DLD1 (cell line): ENCODE measurements around the gene RNFT2.

Experiments
- in situ Hi-C: cut with HindIII; loops from 2 replicates; pipeline ENCODE4 v1.10.0; 2017; ENCODE audit warnings: low sequenced_read_pairs

RNFT2 gene

DNA sequence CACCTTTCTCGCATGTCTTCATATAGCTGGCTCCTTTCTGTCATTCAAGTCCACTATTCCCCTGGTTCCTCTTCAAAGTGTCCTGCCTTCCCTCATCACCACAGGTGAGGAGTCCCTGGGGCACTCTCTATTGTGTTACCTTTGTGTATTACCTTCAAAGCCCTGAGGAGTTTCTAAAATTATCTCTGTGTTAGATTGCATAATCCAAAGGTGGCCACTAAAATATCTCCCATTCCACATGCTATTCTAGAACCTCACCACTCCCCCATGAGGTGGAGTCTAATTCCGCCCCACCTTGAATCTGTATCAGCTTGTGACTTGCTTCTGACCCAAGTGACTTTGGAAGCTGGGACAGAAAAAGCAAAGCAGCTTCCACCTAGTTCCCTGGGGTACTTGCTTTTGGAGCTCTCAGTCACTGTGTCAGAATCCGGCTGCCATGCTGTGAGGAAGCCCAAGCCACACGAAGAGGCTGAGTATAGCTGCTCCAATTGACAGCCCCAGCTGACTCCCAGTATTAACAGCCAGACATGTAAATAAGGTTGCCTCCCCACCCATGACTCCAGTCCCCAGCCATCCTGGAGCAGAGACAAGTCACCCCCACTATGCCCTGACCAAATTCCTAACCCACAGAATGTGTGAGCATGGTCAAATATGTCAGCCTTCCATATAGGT, 136.3 kb downstream of the RNFT2 start:
- in situ Hi-C loops = no loop called here

DNA sequence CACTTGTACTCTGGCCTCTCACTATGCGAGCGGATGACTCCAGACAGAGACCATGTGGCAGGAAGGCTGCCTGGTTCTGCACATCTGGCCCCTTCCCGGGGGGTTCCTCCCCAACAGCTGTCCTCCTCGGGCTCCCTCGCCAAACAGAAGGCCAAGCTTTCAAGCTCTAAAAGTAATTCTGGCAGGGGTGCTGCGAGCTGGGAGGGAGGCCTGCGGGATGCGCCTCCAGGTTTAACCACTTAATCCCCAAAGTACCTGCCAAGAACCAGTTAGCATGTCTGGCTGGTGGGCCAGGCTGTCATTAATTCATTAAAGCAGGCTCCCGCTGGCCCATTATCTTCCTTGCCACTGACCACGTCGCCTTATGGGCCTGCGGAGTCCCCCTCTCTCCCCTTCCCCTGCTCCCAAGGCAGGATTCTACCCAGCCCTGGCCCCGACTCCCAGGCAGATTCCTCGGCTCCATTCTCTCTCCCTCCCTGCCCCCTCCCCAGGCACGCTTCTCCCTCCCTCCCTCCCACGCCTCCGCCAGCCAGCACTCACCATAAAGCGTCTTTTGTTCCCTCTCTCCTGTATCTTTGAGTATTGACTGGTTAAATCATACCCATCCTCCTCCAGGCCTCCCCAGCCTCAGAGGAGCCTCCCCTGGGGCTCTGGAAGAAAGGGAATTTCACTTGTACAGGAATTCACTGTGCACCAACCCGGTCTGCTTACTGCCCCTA, 138.2 kb downstream of the RNFT2 start:
- in situ Hi-C loops = no loop called here

DNA sequence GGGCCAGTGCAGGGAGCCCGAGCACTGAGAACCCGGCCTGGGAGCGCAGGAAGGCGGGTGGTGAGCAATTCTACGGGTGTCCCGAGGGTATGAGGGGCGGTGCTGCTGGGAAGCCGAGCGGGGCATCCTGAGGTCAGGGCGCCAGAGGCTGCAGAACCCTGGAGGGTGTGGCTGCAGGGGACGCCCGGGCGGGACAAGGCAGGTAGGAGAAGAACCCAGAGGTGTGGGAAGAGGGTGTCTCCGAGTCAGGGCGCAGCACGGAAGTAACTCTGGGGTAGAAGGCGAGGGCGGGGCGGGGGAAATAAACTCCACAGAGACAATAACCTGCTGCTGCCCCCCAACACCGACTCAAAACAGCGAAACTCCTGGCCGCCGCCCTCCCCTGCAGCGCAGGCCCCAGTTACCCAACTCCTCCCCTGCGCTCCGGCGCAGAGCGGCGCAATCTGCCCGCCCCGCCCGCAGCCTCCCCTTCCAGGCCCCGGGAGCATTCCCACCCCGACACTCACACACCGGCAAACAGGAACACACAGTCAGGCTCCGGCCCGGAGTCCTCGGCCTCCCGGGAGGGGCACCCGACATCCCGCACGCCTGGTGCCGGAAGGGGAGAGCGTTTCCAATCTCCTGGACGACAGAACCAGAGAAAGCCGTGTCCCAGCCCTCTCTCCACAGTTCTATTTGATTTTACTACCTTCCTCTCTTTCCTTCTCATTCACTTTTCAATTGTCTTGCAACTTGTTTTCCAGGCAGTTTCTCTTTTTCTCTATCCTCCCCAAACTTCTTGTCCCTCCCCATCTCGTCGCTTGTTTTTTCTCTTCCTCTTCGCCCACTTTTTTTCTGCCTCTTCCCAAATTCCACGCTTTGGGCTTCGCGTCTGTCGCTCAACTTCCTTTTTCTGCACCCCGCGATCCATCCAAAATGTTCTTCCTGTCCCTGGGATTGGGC, 140.7 kb downstream of the RNFT2 start:
- in situ Hi-C loops = no loop called here

DNA sequence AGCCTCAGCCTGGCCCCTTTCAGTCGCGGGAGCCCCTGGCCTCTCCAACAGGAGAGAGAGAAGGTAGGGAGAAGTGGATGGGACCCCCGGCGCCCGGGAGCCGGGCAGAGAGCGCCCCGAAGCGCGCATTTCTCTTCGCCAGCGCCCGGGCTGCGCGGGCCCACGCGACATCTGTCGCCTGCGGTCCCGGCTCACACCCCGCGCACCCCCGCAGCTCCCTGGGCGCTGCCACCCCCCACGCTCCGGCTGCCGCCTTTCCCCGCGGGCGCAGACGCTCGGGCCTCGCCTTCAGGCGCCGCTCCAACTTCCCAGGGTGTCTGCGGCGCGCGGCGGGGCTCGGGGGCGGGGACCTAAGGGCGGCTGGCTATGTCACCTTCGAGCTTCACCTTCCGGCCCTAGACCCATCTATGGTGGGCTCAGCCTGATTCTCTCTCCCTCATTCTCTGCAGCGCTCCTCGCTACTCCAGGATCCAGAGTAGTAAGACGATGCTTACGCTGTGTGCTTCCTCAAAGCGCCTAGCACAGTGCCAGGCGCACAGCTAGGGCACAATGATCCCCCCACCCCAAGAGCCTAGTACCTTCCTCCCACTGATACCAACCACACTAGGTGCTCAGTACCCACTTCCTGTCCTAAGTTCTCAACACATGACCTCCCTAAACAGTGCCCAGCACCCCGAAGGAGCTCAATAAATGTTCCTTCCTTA, 141.5 kb downstream of the RNFT2 start:
- in situ Hi-C loops = no loop called here

DNA sequence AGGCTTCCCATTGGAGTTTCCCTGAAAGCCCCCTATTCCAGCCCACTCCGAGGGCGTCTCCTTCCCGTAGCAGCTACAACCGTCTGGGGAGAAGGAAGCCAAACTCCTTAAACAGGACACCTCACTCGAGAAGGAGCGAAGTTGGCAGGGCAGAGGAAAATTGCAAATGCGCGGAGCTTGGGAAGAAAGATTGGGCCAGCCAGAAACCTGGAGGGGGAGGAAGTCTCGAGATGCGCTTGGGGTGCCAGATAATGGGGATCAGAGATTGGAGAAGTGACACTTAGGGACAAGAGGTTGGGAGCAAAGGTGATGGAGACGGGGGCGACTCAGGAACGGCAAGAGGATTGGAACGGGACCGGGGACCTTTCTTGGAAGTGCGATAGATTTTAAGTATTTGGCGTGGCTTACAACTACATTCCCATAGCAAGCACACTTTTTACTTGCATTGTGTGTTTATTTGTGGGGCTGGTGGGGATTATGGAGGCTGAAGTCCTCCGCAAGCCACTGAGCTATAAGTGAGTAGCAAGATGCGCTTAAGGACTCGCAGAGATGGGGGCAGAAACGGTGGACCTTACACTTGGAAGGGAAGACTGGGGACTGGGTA, 142.2 kb downstream of the RNFT2 start:
- in situ Hi-C loops = no loop called here

DNA sequence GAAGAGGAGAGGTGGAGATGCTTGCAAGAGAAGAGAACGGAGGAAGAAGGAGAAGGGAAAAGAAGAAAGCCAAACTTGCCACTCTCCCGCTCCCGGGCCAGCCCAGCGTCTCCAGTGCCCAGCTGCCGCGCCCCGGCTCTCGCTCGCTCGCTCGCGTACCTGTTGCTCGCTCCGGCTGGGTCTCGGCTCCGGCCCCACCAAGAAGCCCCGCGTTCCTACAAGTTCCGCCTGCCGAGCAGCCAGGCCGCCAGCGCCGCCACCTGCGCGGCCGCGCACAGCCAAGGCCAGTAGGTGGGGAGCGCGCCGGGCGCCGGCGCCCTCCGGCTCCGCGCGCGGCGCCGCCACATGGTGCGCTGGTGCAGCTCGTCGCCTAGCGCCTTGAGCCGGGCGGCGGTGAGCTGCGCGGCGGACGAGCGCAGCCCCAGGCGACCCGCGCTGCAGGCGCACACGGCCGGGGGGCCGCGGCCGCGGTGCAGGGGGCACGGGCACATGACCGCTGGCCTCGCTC, 142.8 kb downstream of the RNFT2 start:
- in situ Hi-C loops = no loop called here

DNA sequence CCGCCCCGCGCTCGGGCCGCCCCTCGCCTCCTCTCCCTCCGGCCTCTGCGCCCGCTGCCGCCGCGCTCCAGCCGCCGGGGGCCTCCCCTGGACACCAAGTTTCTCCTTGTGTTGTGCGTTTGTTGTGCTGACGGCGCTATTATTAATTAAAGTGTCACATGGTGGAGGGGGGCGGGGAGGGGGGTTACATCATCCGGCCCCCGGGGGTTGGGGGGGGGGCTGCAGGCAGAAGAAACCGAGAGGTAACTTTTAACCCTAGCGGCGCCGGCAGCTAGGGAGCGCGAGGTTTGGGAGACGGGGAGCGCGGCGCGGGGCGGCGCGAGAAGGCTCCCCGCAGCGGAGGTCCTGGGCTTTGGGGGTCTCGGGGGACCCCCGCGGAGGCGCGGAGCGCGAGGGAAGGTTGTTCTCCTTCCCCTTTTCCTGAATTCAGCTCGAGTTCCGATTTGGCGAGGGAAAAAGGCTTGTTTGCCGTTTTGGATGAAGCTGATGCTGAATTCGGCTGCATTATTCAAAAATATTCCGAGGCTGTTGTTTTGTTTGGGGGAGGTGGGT, 143.3 kb downstream of the RNFT2 start, which contains the start of gene HRK:
TSS of gene HRK (minus strand) at position 117 of the 552 bp plus-strand sequence. CDS start 134 bp downstream, outside the sequence.
- in situ Hi-C loops = no loop called here

DNA sequence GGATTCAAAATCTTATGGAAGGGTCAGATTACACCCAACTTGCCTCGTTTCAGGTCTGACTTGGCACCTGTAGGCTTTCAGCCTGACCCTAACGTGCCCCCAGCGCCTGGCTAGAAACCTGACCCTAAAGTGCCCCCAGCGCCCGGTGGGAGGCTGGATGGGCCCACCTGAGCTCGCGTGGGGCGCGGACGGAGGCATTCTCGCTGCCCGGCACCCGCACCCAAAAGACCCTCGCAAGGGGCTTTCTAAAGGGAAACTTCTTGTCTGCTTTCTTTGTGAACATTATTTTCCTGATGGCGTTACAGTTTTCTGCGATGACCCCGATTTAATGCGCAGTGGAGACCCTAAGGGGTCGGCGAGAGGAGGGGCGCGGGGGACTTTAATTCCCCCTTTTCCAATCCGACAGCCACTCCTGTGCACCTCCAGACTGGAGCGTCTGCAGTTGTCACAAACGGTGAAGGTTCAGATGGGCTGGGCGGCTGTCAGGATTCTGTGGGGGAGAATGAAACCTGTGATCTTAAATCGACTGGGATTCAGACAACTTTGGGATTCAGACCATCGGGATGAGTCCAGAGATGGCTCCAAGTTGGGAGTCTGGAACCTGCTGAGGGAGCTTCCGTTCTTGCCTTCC, 143.9 kb downstream of the RNFT2 start:
- in situ Hi-C loops = no loop called here

DNA sequence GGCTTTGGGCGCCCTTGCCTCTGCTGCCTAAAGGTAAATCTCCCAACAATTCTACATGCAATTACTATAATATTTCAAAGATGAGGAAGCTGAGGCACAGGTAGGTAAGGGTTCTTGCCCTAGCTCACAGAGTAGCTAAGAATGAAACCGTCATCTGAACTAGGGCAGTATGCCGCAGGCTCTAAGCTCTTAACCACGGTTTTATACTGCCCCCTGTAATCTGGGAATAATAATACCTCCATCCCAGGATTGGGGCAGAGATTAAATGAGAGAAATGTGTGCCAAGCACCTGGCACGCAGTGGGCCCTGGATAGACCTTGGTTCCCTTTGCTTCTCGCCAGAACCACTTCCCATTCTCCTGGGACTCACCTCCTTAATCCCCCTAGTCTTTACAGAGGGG, 144.6 kb downstream of the RNFT2 start:
- in situ Hi-C loops = no loop called here

DNA sequence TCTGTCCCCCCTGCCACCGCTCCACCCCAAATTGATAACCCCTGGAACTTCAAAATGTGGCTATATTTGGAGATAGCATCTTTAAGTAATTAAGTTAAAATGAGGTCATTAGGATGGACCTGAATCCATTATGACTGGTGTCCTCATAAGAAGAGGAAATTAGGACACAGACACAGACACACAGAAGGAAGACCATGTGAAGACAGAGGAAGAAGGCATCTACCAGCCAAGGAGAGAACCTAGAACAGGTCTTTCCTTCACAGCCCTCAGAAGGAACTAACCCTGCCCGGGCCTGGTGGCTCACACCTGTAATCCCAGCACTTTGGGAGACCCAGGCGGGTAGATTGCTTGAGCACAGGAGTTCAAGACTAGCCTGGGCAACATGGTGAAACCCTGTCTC, 146.8 kb downstream of the RNFT2 start:
- in situ Hi-C loops = no loop called here

DNA sequence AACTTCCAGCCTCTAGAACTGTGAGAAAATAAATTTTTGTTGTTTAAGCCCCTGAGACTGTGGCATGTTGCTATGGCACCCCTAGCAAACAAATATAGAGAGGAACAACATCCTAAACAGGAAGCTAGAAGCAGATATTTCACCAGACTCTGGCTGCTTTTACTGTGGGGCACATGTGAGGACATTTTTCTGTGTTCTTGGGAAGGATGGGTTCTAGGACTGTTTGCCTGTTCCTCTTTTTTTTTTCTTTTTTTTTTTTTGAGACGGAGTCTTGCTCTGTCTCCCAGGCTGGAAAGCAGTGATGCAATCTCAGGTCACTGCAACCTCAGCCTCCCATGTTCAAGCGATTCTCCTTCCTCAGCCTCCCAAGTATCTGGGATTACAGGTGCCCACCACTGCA, 147.4 kb downstream of the RNFT2 start:
- in situ Hi-C loops = no loop called here

DNA sequence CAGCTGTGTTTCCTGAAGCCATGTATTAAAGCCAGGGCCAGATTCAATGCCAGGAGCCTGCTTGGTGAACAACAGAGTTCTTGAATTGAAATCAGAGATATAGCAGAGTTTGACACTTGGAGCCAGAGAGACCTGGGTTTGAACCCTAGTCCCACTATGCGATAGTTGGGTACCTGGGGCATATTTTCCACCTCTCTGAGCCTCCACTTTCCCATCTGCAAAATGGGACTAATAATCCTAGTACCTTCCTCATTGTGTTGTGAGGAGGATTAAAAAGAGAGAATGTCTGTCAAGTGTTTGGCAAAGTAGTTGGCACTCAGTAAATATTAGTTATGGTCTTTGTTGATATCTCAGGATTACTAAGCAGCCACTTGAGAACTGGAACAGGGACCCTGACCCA, 149.1 kb downstream of the RNFT2 start:
- in situ Hi-C loops = no loop called here

DNA sequence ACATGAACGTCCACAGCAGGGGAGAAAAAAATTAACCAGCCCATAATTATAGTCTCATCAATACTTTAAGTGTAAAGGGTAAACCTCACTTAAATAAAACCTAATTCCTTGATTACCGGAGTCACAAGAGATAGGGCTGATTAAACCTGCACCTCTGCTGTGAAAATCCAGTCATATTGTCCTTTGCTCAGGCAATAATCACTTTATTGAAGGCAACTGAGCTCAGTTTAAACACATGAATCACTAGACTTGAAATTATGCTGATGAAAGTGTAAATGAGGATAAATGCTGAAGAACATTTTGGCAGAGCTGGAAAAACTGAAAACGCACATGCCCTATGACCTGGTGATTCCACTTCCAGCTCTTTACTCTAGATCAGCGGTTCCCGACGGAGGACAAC, 149.8 kb downstream of the RNFT2 start:
- in situ Hi-C loops = no loop called here

DNA sequence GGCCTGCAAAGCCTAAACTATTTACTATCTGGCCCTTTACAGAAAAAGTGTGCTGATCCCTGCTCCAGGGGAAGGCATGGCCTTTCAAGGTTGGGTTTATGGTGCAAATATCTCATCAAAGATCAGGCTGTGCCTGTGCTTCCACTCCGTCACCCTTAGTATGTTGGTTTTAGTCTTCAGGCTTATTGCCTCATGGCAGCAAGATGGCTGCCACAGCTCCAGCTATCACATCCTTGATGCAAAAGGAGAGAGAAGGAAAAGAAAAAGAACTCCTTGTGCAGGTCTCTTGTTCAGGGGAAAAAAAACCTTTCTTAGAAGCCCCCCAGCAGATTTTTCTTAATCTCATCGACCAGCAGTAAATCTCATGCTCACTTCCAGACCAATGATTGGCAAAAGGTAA, 152.2 kb downstream of the RNFT2 start:
- in situ Hi-C loops = no loop called here

DNA sequence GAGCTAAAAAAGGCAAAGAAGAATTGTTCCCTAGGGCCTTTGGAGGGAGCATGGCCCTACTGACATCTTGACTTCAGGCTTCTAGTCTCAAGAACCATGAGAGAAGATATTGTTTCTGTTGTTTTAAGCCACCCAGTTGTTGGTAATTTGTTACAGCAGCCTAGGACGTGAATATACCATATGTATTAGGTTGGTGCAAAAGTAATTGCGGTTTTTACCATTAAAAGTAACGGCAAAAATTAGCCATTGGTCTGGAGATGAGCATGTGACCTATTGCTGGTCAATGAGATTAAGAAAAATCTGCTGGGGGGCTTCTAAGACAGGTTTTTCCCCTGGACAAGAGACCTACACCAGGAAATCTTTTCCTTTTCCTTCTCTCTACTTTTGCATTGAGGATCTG, 152.9 kb downstream of the RNFT2 start:
- in situ Hi-C loops = no loop called here

DNA sequence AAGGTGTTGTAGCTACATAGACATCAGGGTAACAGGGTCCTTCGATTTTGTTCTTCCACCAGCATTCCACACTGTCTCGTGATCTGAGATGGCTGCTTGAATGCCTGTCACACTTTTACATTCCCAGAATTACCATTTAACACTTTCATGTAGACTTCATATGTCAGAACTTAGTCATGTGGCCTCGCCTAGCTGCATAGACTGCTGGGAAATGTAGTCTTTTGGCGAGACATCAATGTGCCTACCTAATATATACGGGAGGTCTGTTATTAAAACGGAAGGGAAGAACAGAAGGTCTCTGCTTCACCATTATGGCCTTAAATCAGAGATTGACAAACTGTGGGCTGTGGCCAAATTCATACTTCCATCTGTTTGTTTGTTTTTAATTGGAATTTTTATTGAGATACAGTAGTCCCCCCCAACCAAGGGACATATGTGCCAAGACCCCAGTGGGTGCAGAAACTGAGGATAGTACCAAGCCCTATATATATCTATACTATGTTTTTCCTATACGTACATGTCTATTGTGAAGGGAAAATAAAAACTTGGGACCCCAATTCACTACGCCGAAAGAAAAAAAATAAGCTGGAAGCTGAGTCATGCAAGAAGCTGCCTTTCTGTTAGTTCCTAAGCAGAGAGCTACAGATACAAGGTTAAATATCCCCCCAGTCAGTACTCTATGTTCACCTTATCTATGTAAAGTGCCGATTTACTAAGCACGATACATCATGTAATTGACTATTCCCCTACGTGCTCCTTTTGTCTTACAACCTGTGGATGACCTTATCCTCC, 154.4 kb downstream of the RNFT2 start:
- in situ Hi-C loops = no loop called here

DNA sequence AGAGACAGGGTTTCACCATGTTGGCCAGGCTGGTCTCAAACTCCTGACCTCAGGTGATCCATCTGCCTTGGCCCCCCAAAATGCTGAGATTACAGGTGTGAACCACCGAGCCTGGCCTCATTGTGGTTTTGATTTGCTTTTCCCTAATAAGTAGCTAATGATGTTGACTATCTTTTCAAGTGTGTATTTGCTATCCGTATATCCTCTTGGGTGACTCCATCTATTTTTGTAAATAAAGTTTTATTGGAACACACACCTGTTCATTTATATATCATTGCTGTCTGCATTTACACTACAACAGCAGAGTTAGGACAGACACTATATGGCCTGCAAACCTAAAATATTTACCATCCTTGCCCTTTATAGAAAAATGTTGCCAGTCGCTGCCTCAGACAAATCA, 156.8 kb downstream of the RNFT2 start:
- in situ Hi-C loops = no loop called here

DNA sequence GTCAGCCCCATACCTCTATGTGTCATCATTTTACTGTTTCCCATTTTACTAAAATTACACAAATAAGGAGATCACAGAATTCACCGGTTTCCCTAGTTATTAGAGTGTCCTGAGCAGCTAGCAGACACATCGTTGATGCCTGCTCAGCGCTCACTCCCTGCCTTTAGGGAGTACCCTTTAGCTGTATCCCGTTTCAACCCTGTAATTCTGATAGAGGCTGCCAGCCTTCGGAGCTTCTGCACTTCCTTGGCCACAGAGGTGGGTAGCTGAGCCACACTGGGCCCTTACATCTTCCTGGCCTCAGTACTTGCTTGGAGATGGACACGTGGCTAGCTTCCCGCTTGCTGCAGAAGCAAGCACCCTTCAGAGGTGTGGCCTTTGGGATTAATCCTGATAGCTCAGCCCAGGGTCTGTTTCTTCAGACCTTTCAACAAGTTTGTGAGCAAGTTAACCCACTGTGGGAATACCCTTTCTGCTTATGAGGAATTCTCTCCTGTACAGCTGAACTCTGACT, 158.4 kb downstream of the RNFT2 start:
- in situ Hi-C loops = no loop called here

DNA sequence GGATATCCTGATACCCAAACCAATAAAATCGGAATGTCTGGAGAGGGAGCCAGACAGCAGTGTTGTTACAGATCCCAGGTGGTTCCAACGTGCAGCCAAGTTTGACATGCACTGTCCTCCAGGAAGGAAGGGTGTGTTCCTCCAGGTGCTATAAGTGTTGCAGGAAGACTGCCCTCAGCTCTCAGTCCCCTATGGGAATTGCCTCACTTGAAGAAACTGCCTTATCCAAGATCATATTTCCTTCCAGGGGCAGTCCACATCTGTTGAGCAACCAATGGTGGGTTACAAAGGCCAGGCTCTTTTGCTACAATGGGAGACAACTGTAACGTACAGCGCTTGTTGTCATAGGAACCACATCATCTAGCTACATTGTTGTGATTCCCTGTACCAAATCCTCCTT, 159.4 kb downstream of the RNFT2 start:
- in situ Hi-C loops = no loop called here
